Hematopoietic multipotent progenitor cell treated with erythropoietin and hydrocortisone succinate and interleukin-3 and kit ligand, for 15 days (in vitro differentiated cells): ENCODE data around the gene NUP214.
"Not testable (repeated sequence)": the region's sequence is repeated elsewhere in the genome, so short reads cannot be mapped to it uniquely, and the experiment has no call there.

Experiments
- DNase-seq: peaks from one replicate; pipeline ENCODE4 v3.0.0-alpha.2; 2015; ENCODE audit warnings: low spot score

Gene NUP214

DNA sequence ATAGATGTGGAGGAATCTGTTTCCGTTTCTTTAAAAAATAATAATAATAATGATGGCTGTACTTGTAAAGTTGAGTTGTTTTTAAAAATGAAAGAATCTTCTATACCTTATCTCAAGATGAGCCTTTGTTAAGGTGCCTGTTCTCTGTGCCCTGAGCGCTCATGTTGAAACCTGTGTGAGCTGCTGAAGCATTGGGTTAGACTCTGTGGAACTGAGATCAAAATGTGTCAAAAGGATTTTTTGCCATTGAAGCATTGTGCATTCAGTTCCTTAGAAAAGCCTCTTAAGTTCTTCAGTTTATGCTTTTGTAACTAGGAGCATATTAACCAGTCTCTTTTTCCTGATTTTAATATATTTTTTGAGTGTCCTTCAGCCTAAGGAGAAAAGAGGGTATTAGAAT is 67.7 kb downstream of the NUP214 start:
- no peak for DNase-seq

DNA sequence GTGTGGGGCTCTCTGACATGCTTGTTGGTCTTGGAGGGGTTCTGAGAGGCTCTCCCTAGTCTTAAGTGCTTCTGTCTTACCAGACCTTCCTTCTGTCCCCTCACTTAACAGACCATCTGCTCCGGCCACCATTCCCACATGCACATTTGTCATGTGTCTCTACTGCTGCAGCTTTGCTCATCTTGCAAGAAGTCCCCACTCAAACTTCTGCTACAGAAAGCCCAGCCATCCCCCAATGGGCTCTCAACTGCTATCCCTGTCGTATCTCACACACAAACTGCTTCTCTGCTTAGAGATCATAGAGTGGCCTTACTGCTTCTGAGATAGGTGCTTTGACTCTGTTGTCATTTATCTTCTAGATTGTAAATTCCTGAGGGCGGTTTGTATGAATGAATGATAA is 69.4 kb downstream of the NUP214 start:
- DNase-seq: no peak

DNA sequence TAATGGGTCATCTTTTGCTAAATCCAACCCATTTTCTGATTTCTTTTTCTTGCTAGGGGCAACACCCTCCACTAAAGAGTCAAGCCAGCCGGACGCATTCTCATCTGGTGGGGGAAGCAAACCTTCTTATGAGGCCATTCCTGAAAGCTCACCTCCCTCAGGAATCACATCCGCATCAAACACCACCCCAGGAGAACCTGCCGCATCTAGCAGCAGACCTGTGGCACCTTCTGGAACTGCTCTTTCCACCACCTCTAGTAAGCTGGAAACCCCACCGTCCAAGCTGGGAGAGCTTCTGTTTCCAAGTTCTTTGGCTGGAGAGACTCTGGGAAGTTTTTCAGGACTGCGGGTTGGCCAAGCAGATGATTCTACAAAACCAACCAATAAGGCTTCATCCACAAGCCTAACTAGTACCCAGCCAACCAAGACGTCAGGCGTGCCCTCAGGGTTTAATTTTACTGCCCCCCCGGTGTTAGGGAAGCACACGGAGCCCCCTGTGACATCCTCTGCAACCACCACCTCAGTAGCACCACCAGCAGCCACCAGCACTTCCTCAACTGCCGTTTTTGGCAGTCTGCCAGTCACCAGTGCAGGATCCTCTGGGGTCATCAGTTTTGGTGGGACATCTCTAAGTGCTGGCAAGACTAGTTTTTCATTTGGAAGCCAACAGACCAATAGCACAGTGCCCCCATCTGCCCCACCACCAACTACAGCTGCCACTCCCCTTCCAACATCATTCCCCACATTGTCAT is 72.0 kb downstream of the NUP214 start:
- DNase-seq: no peak

DNA sequence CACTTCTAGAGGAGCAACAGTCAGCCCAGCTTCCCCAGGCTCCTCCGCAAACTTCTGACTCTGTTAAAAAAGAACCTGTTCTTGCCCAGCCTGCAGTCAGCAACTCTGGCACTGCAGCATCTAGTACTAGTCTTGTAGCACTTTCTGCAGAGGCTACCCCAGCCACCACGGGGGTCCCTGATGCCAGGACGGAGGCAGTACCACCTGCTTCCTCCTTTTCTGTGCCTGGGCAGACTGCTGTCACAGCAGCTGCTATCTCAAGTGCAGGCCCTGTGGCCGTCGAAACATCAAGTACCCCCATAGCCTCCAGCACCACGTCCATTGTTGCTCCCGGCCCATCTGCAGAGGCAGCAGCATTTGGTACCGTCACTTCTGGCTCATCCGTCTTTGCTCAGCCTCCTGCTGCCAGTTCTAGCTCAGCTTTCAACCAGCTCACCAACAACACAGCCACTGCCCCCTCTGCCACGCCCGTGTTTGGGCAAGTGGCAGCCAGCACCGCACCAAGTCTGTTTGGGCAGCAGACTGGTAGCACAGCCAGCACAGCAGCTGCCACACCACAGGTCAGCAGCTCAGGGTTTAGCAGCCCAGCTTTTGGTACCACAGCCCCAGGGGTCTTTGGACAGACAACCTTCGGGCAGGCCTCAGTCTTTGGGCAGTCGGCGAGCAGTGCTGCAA is 72.8 kb downstream of the NUP214 start:
- DNase-seq: no peak

DNA sequence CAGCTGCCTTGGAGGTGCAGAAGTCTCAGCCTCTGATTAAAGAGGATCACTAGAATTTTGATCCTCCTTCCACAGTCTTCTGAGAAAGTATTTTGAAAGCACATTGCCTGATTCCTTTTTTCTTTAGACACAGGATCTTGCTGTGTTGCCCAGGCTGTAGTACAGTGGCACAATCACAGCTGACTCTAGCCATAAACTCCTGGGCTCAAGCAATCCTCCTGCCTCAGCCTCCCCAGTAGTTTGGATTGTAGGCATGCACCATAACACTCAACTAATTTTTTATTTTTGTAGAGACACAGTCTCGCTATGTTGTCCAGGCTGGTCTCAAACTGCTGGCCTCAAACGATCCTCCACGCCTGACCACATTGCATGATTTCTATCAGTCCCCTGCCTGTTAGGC is 76.5 kb downstream of the NUP214 start:
- DNase-seq: no peak

DNA sequence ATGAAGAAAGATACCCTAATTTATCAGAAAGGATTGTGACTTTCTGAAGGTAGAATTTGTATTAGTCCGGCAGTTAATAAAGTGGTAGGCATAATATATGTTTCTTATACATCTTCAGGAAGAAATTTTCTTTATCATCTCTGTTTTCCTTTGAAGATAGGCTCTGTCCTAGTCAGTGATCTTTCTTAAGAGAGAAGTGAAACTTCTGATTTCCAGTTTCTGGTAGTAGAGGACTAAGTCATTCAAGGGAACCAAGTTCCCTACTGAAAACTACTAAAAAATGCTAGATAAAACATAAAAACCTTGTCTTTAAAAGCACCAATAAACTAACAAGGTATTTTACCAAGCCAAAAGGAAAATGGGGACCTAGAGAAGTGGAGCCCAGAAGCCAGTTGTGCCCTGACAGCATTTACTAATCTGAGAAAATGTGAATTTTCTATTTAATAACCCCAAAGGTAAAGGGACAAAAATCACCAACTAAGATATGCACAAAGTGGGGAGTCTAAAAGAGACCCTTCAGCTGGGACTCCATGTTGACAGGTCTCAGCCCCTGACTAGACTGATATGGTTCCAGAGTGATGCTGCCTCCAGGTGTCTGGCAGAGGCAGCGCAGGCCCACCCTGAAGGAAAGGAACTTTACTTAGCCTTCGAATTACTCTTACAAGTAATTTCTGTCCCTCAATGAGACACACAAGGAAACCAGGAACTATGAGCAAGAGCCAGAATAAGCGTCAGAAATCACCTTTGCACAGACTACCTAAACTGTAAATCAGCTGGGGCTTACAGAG is 78.2 kb downstream of the NUP214 start:
- DNase-seq: peak; percentile 60

DNA sequence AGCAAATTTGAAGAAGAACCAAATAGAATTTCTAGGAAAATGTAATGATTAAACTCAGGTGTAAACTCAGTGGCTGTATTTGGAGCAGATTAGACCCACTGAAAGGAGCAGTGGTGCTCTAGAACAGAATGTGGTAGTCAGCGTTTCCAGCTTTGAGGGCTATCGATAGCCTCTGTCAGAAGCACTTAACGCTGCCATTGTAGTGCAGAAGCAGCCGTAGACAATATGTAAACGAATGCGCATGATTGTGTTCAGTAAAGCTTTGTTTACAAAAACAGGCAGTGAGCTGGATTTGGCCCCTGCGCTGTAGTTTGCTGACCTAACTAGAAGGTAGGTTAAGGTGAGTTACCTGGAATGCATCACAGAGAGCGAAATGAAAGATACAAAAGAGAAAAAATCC is 78.9 kb downstream of the NUP214 start:
- no peak for DNase-seq

DNA sequence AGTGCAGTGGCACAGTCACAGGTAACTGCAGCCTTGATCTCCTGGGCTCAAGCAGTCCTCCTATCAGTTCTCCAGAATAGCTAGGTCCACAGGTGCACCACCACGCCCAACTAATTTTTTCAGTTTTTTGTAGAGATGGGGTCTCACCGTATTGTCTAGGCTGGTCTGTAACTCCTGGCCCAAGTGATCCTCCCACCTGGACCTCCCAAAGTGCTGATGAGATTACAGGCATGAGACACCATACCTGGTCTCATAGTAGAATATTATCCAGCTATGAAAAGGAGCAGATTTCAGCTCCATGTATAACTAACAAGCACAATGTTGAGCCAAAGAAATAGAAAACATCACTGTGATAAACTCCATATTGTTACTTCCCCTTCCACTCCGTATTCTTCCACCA is 81.1 kb downstream of the NUP214 start:
- DNase-seq: no peak

DNA sequence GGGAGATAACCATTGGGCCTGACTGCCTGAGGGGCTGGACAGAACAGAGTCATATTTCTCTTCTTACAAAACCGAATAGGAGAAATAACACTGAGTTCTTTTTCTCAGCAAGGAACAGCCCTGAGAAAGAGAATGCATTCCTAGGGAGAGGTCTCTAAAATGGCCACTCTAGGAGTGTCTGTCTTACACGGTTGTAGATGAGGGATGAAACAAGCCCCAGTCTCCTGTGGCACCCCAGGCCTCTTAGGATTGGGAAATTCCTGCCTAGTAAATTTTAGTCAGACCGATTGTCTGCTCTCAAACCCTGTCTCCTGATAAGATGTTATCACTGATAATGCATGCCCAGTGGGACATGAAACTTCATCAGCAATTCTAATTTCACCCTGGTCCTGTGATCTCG is 86.5 kb downstream of the NUP214 start:
- DNase-seq: not testable (repeated sequence)

DNA sequence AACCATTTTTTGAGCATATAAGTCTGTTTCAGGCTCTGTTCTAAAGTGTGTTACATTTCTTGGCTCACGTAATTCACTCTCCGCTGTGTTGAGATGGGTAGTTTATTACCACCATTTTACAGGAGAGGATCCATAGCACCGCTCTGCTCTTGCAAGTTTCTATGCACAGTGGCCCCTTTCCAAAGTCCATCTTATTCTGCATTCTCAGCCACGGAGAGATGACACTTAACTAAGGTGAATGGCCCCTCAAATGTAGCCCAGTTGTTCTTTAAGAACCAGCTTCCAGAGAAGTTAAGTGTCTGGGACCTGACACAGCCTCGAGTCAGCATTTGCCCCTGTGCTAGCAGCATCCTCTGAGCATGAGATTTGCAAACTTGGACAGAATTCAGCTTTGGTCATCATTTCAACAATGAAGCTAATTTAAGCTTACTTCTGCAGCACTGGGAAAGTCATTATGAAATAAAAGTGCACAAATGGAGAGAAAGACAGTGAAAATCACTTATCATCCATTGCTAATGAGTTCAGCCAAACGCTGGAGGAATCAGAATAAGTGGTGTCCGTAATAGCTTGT is 89.0 kb downstream of the NUP214 start:
- no peak for DNase-seq

DNA sequence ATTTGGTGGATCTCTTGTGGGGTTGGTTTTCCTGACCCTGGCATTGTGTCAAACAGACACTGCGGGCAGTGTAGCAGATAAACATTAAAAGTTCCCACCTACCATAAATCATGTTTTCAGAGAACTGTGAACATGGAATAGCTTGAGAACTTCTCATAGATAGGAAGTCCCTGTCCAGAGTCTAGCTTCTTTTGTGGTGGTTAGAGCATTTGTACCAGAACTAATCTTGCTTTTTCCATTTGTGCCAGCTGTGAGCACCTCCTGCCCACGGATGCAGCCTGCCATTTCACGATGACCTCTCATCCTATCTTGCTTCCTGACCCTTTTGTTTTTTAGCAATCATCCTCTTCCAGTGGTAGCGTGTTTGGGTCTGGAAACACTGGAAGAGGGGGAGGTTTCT is 89.5 kb downstream of the NUP214 start:
- DNase-seq: no peak

DNA sequence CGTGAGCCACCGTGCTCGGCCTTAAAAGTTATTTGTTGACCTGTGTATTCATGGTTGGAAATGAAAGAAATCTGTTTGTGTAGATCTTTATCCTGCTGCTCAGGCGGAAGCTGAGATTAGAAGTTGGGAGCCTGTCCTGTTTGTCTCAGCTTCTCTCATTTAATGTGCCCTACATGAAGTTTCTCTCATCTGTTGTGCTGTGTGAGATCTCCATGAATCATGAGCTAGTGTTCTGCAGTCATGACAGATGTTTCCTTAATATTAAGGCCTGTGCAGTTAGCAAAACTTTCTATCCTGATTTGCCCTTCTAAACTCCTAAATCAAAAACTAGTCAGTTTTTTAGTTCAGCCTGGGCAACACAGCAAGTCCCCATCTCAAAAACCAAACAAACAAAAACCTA is 91.4 kb downstream of the NUP214 start:
- no peak for DNase-seq

DNA sequence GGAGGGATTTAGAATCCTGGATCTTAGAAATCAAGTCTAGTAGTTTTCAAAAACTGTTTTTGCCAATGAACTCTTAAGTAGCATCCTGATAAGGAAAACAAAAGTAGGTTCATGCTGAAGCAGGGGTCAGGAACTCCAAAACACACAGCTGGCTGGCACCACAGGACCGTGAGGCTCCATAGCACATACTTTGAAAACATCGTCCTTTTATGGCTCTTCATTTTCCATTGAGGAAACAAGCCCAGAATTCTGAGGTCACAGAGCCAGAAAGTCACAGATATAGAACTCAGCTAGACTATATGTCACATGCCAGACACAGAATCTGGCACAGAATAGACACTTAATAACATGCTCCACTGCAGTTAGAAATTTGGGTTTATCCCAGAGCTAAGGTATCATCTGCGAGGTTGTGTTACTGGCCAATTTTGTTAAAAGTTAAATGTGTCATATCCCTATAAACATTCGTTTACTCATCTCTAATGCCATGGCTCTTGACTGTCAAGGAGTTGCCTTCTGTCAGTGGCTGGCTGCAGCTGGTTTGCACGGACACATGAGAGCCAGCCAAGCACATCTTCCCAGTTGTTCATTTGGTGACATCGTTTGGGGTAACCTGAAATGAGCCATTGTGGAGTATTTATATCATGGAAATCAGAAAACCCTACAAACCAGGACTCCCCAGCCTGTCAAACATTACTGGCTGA is 92.1 kb downstream of the NUP214 start:
- DNase-seq: no peak

DNA sequence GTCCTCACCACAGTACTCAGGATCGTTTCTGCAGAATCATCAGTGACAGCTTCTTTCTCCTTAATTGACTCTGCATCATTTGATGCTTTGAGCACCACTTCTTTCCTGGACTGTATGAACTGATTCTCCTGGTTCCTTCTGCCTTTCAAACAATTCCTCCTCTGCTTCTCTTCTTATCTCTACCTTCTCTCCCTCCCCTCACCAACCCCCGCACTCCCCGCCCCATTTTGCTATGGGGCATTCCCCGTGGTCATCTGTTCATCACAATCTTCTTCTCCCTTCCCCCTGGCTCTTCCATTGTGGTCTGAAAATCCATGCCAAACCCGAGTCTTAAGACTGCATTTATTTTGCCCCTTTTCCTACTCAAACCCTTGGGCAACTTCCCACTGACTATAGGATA is 93.0 kb downstream of the NUP214 start:
- DNase-seq: no peak

DNA sequence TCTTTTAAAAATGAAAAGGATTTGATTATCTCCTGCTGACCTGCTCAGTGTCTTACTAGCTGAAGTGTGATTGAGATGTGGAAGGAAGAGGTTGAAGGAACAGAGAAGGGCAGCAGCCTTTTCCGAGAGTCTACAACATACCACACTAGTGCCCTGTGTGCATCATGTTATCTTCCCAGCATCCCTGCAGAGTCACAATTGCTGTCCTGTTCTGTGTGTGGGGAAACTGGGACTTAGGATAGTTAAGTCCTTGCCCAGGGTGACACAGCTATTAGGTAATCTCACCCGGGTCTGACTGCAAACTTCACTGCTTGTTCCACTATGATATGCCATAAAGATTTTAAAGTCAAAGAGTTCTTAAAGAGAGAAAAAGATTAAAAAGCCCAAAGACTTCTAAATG is 95.1 kb downstream of the NUP214 start:
- DNase-seq: no peak

DNA sequence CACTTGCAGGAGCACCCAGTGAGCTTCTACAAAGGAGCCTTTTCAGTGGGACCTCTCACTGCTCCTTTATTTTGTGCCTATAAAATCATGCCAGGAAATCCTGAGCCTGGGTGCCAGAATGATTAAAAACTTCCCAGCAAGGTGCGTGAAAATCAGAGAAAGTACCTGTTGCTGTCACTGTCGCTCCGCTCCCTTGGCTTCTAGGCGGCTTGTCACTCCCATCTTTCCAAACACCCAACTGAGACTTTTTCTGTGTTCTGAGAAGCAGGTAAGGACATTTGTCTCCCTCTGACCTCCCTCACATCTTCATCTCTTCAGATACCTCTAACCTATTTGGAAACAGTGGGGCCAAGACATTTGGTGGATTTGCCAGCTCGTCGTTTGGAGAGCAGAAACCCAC is 97.1 kb downstream of the NUP214 start:
- no peak for DNase-seq

DNA sequence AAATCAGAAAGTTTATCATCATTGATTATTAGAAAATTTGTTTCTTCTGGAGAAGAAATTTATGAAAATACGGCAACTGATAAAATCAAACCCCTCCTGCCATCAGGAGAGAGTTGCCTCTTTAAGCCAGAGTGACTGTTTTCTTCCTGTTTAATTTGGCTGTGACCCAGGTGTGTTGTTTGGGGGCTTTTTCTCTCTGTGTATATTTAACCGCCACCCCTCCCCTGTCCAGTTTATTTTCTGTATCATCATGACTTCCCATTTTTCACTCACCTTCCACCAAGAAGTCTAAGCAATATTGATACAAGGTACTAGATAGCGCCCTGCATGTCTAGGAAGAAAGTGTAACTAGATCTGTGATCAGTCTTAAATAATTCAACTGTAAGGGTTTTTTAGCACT is 100.8 kb downstream of the NUP214 start:
- no peak for DNase-seq

DNA sequence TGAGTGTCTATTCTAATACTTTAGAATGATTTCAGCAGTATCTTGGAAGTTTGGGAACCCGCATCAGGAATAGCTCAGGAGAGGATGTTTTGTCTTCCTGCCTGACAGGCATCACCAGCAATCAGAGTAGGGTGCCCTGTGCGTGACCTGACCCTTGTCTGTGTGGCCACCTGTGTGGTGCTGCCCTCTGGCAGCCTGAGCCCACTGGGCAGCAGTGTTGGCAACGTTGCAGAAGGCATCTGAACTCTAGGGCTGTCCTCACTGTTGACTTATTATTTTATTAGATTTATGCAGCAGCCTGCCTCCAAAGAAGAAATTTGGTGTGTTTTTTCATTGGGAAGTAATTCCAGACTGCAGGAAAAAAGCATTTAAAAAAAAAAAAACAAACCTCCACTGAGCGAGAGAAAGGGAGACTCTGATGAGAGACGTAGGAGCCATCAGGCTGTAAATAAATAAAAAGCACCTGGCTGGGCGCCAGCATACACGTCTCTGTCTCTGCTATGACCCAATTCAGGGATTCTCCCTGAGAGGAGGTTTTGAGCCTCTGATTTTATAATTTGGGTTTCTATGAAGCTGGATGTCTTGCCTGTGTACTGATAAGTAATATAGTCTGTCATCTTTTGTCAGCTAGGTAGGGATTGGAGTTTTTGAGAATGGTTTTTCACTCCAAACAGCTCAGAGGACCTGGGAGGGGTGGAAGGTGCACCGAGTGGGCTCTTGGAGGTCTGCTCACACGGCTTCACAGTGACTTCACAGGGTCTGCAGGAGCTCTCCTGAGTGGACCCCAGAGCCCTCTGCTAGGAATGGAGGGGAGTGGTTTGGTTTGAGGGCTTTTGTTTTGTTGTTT is 101.9 kb downstream of the NUP214 start:
- no peak for DNase-seq

DNA sequence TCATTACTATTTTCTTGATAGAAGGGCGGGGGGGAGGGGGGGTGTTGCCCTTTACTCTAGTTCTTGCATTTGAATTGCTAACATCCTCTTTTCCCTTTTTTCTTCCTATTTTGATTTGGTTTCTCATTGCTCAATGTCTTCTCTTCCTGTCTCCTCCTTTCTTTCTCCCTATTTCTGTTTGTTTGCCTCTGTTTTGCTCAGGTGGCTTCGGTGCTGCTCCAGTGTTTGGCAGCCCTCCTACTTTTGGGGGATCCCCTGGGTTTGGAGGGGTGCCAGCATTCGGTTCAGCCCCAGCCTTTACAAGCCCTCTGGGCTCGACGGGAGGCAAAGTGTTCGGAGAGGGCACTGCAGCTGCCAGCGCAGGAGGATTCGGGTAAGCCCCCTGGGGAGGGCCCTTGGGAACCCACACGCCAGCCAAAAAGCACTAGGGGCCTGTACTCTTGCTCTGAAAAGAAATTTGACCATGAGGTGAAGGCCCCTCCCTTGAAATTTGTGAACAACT is 102.6 kb downstream of the NUP214 start:
- DNase-seq: no peak

DNA sequence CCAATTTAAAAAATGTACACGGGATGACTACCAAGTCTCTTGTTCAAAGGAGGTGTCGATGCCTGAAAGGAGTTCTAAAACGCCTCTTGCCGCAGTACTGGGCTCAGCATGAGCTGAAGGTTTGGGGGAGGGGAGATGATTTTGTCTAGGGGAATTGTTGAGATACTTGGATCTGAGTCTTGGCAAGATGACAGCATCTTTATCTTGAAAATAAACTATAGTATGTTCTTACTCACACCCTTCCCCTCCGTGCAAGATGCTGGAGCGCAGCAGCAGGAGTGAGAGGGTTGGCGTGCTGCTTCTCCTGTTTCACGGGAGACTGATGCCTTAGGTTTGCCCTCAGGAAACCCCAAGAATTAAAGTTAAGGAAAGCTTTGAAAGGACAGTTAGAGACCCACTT is 103.6 kb downstream of the NUP214 start:
- DNase-seq: no peak

DNA sequence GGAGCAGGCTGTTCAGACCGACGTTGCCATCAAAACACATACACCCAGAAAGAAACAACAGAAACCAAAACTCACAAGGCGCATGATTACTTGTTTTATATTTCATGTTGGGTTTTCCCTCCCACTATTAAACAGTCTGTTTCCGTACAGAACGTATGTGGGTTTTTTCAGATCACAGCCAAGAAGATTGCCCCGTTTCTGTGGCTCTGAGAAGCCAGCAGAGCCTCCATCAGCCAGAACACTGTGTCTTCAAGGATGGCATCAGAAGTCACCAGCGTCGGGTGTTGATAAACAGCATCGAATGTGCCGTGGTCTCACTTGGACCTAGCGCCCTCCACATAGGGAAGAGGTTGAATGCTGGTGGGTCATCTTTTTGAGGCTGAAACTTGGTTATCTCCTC is 108.2 kb downstream of the NUP214 start:
- no peak for DNase-seq
